HG03469 (cell line): Measurements from ENCODE around the gene ZFP42.
"Not testable (repeated sequence)": the region's sequence is repeated elsewhere in the genome, so short reads cannot be mapped to it uniquely, and the experiment has no call there.

Experiments
- ATAC-seq: cut with Tn5 transposase; IDR thresholded peaks from one replicate; pipeline ENCODE4 v1.9.1; 2021; ENCODE audit warnings: mild to moderate bottlenecking, moderate library complexity, moderate number of reproducible peaks; ENCODE audit not compliant: unreplicated experiment

The ZFP42 gene

GRCh38 chr4:187995322-187996207, at the start of gene ZFP42:
Gene ZFP42 (plus strand): TSS chr4:187995771. CDS start chr4:188002808, 7,037 bp downstream.
- no peak for ATAC-seq

DNA sequence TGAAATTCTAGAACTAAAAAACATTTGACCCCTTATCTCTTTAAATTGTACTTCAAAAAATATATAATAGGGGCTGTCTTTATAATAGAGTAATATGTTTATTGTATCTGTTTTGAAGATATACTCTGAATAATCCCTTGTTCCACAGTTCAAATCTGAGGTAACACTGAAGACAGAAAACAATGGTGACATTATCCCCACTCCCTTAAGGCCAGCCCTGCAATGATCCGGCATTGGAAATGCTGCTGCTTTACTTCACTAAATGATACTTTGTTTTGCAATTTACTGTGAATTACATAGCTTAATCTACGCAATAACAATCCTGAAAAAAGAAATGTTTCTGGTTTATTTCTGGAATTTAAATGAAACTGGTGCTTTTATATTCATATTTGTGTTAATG, 34.4 kb upstream of the ZFP42 start:
- no peak for ATAC-seq

DNA sequence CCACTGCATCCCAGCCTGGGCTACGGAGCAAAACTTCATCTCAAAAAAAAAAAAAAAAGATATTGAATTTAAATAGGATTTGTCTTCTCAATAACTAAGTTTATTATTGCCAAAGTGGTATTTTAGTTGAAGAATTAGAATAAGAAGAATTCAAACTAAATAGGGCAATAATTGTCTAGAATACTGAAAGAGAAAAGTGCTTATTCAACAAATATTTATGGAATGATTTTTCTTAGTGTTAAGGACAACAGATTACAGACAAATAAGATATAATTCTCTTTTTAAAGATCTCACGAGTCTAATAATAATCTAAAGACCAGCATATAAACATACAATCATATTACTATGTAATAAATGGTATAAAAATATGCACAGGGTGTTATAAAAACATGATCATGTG, 33.6 kb upstream of the ZFP42 start:
- no peak for ATAC-seq

GRCh38 chr4:187962926-187963325, 32.6 kb upstream of the ZFP42 start:
- no peak for ATAC-seq

GRCh38 chr4:187965726-187966125, 29.8 kb upstream of the ZFP42 start:
- ATAC-seq, result no peak

DNA sequence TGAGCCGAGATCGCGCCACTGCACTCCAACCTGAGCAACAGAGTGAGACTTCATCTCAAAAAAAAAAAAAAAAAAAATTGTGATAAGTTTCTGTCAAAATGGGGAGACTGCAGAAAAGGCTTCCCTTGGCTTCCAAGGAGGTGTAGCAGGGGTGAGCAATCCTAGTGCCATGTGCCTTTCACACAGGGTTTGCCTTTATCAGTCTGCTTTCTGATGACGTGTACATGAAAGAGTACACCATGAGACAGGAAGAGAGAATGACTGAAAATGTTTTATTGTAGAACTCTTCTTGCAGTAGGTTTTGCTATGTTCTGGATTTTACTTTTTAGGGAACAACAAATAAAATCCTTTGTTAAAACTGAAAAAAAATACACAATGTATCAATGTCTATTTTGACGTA, 23.4 kb upstream of the ZFP42 start:
- ATAC-seq, result no peak

DNA sequence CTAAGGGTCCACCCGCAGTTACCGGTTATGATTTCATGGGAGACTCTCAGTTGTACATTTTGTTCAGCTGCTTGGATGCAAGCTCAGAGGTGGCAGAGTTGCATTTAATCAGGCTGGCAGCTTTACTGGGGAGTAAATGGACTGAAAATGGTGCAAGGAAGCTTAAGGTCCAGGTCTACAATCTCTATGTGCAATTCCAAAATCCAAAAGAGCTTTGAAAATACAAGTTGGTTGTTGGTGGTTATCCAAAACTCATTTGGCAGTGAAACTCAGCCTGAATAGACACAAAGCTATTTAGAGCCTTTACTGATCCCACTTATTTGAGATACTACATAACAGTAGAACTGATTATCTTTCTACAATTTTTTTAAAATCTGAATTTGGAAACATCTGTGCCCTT, 11.8 kb upstream of the ZFP42 start:
- ATAC-seq, result no peak

GRCh38 chr4:187992971-187993370, 2.6 kb upstream of the ZFP42 start:
- ATAC-seq, result no peak

DNA sequence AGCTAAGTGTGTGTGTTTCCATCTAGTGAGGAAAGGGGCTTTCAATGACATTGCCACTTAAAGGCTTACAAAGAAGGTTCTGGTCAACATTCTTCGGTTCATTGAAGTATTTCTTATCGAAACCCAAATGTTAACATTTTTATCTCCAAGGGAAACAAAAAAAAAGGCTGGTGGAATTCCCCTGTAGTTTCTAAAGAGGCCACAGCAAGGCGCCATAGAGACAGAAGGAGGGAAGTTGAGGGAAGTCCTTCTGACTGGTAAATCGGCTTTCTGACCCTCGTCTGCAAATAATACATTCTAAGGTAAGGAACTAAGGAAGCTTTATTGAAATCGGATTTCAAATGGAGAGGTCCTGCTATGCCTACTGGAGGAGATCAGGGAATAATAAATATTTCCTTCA, 1.7 kb upstream of the ZFP42 start:
- ATAC-seq, result no peak

GRCh38 chr4:187996502-187997177, 1.1 kb downstream of the ZFP42 start:
- ATAC-seq, result no peak

DNA sequence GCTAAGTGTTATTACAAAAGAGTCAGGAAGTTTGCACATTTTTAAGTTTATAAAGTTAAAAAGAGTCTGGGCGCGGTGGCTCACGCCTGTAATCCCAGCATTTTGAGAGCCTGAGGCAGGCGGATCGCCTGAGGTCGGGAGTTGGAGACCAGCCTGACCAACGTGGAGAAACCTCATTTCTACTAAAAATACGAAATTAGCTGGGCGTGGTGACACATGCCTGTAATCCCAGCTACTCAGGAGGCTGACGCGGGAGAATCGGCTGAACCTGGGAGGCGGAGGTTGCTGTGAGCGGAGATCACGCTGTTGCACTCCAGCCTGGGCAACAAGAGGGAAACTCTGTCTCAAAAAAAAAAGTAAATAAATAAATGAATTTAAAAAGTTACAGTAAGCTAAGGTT, 2.4 kb downstream of the ZFP42 start:
- ATAC-seq, result not testable (repeated sequence)

DNA sequence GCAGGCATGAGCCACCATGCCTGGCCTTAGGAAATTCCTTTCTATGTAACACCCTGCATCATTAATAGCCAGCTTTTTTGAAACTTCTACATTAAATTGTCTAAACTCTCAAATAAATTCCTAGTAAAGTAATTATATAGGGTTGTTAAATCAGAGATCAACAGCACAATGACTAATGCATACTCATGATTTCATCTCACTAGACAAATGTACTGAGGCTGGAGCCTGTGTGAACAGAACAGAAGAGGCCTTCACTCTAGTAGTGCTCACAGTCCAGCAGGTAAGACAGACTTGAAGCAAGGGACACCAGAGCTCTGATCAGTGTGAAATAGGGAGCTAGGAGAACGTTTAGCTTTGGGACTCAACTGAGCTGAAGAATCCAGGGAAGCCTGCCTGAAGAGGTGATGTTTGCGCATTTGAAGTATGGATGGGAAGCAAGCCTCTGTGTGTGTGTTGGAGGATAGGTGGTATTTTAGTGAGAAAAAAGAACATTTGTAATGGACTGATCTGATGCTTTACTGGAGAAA, 3.9 kb downstream of the ZFP42 start:
- no peak for ATAC-seq

GRCh38 chr4:188002323-188002722, 6.8 kb downstream of the ZFP42 start:
- ATAC-seq, result no peak

GRCh38 chr4:188002751-188003150, 7.2 kb downstream of the ZFP42 start:
- no peak for ATAC-seq

DNA sequence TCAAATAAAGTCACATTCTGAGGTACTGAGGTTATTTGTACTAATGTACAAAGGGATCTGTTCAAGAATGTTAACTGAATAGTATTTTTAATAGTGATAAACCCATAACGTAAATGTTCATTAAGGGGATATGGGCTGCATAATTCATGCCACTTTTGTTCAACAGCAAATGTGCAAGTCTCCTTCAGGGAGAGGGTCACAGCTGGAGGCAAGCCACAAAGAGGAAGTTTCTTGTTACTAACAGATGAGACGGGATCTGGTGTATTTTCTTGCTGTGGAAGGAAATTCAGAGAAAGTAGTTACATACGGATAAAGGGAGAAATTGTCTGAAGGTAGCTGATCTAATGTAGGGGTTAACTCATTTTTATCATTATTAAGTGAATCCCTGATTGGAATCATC, 10.0 kb downstream of the ZFP42 start:
- ATAC-seq, result no peak

DNA sequence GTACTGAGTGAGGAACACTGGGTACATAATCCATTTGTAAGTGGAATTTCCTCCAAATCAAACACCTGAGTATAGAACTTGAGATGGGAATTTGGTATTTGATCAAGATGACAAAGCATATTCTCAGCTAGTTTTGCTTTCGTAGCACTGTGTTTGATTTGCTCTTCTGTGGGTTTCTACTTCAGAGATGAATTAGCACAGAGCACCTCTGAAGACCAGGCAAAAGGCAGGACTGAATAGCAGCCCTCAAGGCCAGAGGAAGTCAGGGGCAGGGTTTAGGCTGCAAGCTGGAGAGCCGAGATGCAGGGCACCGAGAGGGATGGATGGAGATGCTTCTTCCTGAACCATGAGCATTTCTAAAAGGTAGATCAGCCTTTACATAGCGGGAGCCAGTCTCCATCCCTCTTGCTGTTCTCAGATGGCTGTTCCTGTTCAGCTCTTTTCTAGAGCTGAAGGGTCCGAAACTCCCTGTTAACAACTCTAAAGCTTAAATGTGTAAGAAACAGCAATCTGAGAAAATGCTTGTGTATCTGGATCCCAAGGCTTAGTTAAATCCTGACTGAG, 10.8 kb downstream of the ZFP42 start:
- ATAC-seq, result no peak

- no peak for ATAC-seq
These were observed 12.8 kb downstream of the ZFP42 start for GRCh38 chr4:188008377-188008776.

GRCh38 chr4:188012426-188012945, 16.9 kb downstream of the ZFP42 start:
- ATAC-seq, result no peak

DNA sequence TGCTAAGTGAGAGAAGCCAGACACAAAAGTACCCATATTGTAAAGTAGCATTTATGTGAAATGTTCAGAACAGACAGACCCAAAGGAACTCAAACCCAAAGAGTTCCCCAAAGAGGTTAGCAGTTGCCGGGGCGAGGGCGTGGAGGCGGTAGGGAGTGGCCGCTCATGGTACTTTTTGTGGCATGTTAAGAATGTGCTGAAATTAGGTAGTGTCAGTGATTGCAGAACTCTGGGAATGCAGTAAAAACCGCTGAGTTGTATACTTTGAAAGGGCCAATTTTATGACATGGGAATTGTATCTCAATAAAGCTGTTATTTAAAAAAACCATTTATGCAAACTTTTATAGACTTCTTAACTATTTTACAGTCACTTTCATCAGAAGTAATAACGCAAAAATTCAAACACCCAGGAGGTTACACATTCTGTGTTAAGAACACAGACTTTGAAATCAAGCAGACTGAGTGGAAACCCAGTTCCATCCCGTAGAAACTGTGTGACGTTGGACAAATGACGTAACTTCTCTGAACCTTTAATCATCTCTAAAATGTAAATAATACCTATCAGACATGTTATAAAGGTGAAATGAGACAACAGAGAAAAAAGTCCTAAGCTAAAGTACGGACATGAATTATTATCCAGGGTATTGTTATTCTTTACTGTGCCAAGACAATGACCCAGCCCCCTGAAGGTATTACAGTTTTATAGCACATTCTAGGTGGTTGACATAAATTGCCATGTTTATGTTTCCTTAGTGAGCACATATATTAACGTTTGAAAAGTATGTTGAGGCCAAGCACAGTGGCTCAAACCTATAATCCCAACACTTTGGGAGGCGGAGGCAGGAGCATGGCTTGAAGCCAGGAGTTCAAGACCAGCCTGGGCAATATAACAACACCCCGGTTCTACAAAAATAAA, 19.7 kb downstream of the ZFP42 start:
- ATAC-seq, result no peak

- ATAC-seq, result no peak
These were observed 21.2 kb downstream of the ZFP42 start for GRCh38 chr4:188016754-188017153.
